HEK293T (cell line): ENCODE measurements around the gene HIVEP3.

Source experiments
- CTCF ChIA-PET: fragments of 350-600 bp; formaldehyde crosslinking; extraction: SDS; loops from one replicate; lab custom pipeline; 2021; ENCODE audit warnings: antibody characterized with exemption, inconsistent platforms; lab: Yijun Ruan, JAX
- POLR2A ChIA-PET: fragments of 350-600 bp; formaldehyde crosslinking; extraction: SDS; loops from one replicate; lab custom pipeline; 2020; ENCODE audit warnings: antibody characterized with exemption, inconsistent platforms; lab: Yijun Ruan, JAX
- DNase-seq: peaks from one replicate; pipeline ENCODE4 v3.0.0; 2012; ENCODE audit warnings: mixed read lengths; ENCODE audit errors: extremely low spot score
- ARNT ChIP-seq: fragments of 450-650 bp; IDR thresholded peaks from 2 replicates; pipeline ENCODE4 v1.6.1; 2017; ENCODE audit warnings: mild to moderate bottlenecking
- BHLHE40 ChIP-seq: fragments of 450-650 bp; IDR thresholded peaks from 2 replicates; pipeline ENCODE4 v1.6.1; 2016; ENCODE audit warnings: mild to moderate bottlenecking, moderate library complexity, borderline replicate concordance
- CTBP1 ChIP-seq: fragments of 450-650 bp; IDR thresholded peaks from 2 replicates; pipeline ENCODE4 v1.6.1; 2016; ENCODE audit warnings: borderline replicate concordance
- ELF4 ChIP-seq: fragments of 450-650 bp; IDR thresholded peaks from 2 replicates; pipeline ENCODE4 v1.6.1; 2017; ENCODE audit warnings: antibody characterized with exemption
- FOXA1 ChIP-seq: fragments of 450-650 bp; IDR thresholded peaks from 2 replicates; pipeline ENCODE4 v1.6.1; 2016; ENCODE audit warnings: mild to moderate bottlenecking
- FOXK2 ChIP-seq: fragments of 450-650 bp; IDR thresholded peaks from 2 replicates; pipeline ENCODE4 v1.6.1; 2016; ENCODE audit warnings: mild to moderate bottlenecking
- FOXM1 ChIP-seq: fragments of 450-650 bp; IDR thresholded peaks from 2 replicates; pipeline ENCODE4 v1.6.1; 2017; ENCODE audit warnings: mild to moderate bottlenecking, borderline replicate concordance
- HDGF ChIP-seq: fragments of 450-650 bp; IDR thresholded peaks from 2 replicates; pipeline ENCODE4 v1.6.1; 2017; ENCODE audit warnings: antibody characterized with exemption, borderline replicate concordance
- L3MBTL2 ChIP-seq: fragments of 450-650 bp; conservative IDR thresholded peaks from 2 replicates; pipeline ENCODE4 v1.6.1; 2016; ENCODE audit warnings: mild to moderate bottlenecking
- LEF1 ChIP-seq: fragments of 450-650 bp; IDR thresholded peaks from 2 replicates; pipeline ENCODE4 v1.6.1; 2017; ENCODE audit warnings: mild to moderate bottlenecking, borderline replicate concordance
- NFRKB ChIP-seq: fragments of 450-650 bp; IDR thresholded peaks from 2 replicates; pipeline ENCODE4 v1.6.1; 2016; ENCODE audit warnings: mild to moderate bottlenecking, moderate library complexity
- SP1 ChIP-seq: fragments of 450-650 bp; IDR thresholded peaks from 2 replicates; pipeline ENCODE4 v1.6.1; 2017
- SUZ12 ChIP-seq: fragments of 450-650 bp; IDR thresholded peaks from 2 replicates; pipeline ENCODE4 v1.6.1; 2016; ENCODE audit warnings: mild to moderate bottlenecking
- TARDBP ChIP-seq: fragments of 450-650 bp; IDR thresholded peaks from 2 replicates; pipeline ENCODE4 v1.6.1; 2016
- ZNF384 ChIP-seq: fragments of 450-650 bp; IDR thresholded peaks from 2 replicates; pipeline ENCODE4 v1.6.1; 2016
- TF ChIP-seq, protein P1 (sequence below): fragments of 450-650 bp; IDR thresholded peaks from 2 replicates; pipeline ENCODE4 v1.6.1; 2016

HIVEP3 gene

DNA sequence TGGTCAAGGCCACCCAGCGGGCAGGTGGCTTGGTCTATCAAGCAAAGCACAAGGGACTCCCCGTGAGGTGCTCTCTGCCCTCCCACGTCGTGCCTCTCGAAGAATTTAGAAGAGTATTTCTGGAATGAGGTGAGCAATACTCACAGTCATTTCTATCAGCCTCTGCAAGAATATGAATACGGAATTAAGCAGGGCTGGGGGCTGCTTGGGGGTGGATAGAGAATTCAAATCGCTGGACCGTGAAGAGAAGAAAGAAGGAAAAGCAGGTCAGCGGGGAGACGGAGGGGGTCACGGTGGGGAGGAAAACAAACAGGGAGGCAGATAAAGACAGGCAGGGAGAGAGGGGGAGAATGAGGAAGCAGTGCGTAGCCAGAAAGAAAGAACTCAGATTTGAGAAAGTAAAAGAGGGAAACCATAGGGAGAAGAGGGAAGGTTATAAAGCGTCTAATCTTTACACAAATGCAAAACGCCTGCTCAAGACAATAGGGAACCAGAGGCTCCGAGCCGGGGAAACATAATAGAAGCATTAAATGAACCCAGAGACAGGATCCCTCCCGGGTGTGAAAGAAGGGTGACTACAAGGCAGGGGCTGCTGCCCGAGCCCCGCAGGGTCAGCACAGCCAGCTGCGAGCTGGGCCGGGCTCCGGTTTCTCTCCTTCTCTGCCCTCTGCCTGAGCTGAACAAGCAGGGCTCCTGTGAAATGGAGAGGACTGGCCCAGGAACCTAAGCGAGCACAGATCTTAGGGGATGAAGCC lies 432.2 kb downstream of the HIVEP3 start:
- no peak for TF ChIP-seq FOXA1
- TF ChIP-seq FOXM1, result no peak
- no peak for TF ChIP-seq NFRKB
- no peak for TF ChIP-seq FOXK2
- no peak for TF ChIP-seq HDGF
- no peak for TF ChIP-seq SP1
- TF ChIP-seq, protein P1, sequence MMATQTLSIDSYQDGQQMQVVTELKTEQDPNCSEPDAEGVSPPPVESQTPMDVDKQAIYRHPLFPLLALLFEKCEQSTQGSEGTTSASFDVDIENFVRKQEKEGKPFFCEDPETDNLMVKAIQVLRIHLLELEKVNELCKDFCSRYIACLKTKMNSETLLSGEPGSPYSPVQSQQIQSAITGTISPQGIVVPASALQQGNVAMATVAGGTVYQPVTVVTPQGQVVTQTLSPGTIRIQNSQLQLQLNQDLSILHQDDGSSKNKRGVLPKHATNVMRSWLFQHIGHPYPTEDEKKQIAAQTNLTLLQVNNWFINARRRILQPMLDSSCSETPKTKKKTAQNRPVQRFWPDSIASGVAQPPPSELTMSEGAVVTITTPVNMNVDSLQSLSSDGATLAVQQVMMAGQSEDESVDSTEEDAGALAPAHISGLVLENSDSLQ, result no peak
- no peak for TF ChIP-seq ARNT
- TF ChIP-seq ELF4, result no peak
- TF ChIP-seq SUZ12, result no peak
- no peak for TF ChIP-seq L3MBTL2
- TF ChIP-seq CTBP1, result no peak
- TF ChIP-seq TARDBP, result no peak
- CTCF ChIA-PET, result interaction anchor here (0.6 kb wide), 1 partner anchor 92 kb away, joined by 4 read pairs; no protein-coding TSS in a partner anchor
- DNase-seq, result no peak
- POLR2A ChIA-PET, result no interaction called here

DNA sequence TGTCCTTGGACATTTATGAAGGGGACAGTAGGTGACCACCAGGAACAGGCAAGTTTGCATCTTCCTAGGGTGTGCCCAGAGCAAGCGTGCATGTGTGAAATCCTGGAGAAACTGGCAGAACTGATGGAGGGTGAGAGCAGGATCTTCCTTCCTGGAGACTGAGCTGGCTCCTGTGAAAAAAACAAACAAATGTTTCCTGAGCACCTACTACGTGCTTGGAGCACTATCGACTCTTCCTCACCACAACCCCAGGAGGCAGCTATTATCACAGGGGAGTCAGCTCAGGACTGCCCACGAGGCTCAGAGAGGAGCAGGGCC lies 432.7 kb downstream of the HIVEP3 start:
- DNase-seq, result no peak
- TF ChIP-seq LEF1 (no peak), NFRKB (no peak), L3MBTL2 (no peak), ZNF384 (no peak), SP1 (no peak), FOXK2 (no peak)
- ChIA-PET CTCF (interaction anchor here (1.2 kb wide), 1 partner anchor 30 kb away, joined by 4 read pairs; no protein-coding TSS in a partner anchor), POLR2A (no interaction called here)

DNA sequence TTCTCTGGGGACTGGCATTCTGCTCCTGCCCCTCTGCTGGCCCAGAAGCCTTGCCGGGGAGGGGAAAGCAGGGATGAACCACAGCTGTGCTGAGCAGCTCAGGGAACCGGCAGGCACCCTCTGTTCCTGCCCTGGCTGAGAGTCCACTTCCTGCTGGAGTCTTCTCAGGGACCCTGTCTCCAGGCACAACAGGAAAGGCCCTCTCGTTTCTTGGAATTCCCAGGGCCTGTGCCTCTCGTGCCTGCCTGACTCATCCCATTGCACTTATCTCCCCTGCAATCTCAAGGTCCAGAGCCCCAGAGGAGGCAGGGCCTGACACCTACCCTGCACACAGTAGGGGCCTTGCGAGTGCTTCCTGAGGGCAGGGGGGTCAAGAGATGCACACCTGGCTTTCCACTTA lies 433.1 kb downstream of the HIVEP3 start:
- ChIA-PET CTCF (interaction anchor here (1.2 kb wide), 1 partner anchor 31 kb away, joined by 4 read pairs; no protein-coding TSS in a partner anchor), POLR2A (no interaction called here)
- TF ChIP-seq TARDBP (no peak), HDGF (no peak), FOXM1 (no peak), ELF4 (no peak), NFRKB (no peak), LEF1 (no peak), SP1 (no peak), SUZ12 (no peak), FOXA1 (no peak), ARNT (no peak), CTBP1 (no peak), BHLHE40 (no peak), ZNF384 (no peak), L3MBTL2 (no peak), FOXK2 (no peak)
- TF ChIP-seq, protein P1, result no peak
- no peak for DNase-seq

DNA sequence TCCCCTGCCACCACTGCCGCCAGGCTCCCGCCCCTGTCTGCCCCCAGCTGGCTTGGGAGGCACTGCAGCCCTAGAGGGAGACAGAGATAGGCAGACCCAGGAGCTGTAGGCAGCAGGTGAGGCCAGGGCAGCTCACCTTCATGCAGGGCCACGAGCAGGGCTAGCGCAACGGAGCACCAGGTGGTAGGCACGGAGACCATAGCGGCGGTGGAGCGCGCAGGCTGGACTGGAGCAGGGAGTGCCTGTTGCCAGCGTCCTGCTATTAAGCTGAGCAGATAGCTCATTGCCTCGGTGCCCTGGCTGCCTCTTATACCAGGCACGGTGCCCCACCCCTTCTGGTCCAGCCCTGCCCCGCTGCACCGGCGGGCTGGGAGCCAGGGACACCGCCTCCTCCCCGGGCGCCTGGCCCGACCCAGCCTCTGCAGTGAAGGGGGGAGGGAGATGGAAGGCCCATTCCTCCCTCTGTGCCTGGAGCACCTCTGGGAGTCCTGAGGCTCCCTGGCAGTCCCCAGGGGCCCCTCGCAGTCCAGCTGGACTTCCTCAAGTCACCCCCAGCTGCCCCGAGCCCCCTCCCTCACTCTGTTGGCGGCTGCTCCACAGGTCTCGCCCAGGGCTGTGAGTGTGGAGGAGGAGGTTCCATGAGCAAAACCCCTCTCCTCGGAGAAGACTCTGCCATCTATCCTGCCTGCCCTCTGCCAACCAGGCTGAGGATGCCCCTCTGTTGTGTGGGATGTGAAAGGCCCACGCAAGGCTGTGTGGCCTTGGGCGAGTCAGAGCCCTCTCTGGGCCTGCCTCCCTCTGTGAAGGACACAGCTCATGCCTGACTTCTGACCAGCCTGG lies 434.1 kb downstream of the HIVEP3 start, which contains the start of gene EDN2:
Gene EDN2, minus strand, starts transcription at position 282 of the 840 bp plus-strand sequence. Its CDS starts 82 bp downstream, at position 200.
- DNase-seq, result peak; percentile 21
- TF ChIP-seq HDGF, result no peak
- TF ChIP-seq LEF1, result no peak
- no peak for TF ChIP-seq BHLHE40
- no peak for TF ChIP-seq ZNF384
- TF ChIP-seq L3MBTL2, result no peak
- no peak for TF ChIP-seq ELF4
- TF ChIP-seq FOXM1, result no peak
- TF ChIP-seq FOXA1, result no peak
- TF ChIP-seq ARNT, result no peak
- CTCF ChIA-PET, result interaction anchor here (0.8 to 2.4 kb wide), 3 partner anchors 8 to 32 kb away, joined by 3 to 10 read pairs (median 4); no protein-coding TSS in a partner anchor
- POLR2A ChIA-PET, result no interaction called here

DNA sequence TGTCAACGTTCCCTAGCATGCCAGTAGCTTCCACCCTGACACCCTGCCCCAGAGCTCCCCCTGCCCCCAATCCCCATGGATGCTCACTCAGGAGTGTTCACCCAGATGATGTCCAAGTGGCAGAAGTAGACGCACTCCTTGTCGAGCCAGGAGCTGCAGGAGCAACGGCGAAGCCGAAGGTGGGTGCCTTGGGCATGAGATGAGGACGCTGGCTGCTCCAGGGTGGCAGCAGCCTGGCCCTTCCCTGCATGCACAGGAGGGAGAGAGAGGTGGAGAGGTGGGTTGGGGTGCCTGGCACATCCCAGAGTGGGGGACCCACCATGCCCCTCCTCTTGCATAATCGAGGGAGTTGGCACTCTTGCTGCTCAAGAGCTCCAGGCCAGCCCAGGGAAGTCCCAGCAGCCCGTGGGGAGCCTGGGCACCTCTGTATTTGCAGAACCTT lies 434.7 kb downstream of the HIVEP3 start:
- TF ChIP-seq FOXM1 (no peak), NFRKB (no peak), SUZ12 (no peak), TARDBP (no peak), ZNF384 (no peak), HDGF (no peak)
- DNase-seq, result no peak
- CTCF ChIA-PET, result interaction anchor here (2.4 kb wide), 1 partner anchor 8 kb away, joined by 10 read pairs; no protein-coding TSS in a partner anchor
- POLR2A ChIA-PET, result interaction anchor here (1.2 kb wide), 1 partner anchor 13 kb away, joined by 3 read pairs; no protein-coding TSS in a partner anchor
